Endothelial cell of umbilical vein (primary cell): ENCODE measurements around the gene ABCA1. TPM values are rescaled to one million over a fixed set of nuclear protein-coding genes. Genes with fewer than 3 reads are reported as not detected.

Source experiments
- BruUV-seq: library from RNA; stranded (reverse); fragments of 400-500 nt; replicated peaks from 2 replicates; lab custom pipeline; 2021; lab: Mats Ljungman, UMichigan
- CTCF ChIA-PET: fragments of 300-600, 350-600 bp; sonication (Branson Sonifier 250); formaldehyde crosslinking; loops from one replicate; lab custom pipeline; 2021; ENCODE audit warnings: antibody characterized with exemption, inconsistent platforms; lab: Charles Lee
- POLR2A ChIA-PET: fragments of 300-600, 350-600 bp; sonication (Branson Sonifier 250); formaldehyde crosslinking; loops from one replicate; lab custom pipeline; 2021; ENCODE audit warnings: antibody characterized with exemption, inconsistent platforms; lab: Charles Lee
- DNase-seq: peaks from one replicate; pipeline ENCODE4 v3.0.0-alpha.2; 2011; ENCODE audit warnings: low read depth, low spot score
- FAIRE-seq: peaks from 2 replicates; lab custom pipeline; 2011; peaks lifted over from hg19 to GRCh38; lab: Jason Lieb, UNC
- H2AFZ ChIP-seq: 2 replicates; pipeline ENCODE4 v1.6.0; 2012; ENCODE audit warnings: low read depth, low read length, control low read depth, inconsistent platforms
- H3K27ac ChIP-seq: 2 replicates; pipeline ENCODE4 v1.5.1; 2011; ENCODE audit warnings: low read depth, mild to moderate bottlenecking, control low read depth, low read length, moderate library complexity; ENCODE audit not compliant: insufficient read depth
- H3K27me3 ChIP-seq, 2 experiments: 2 replicates each; pipeline versions ENCODE4 v1.6.0 to v1.6.1; 2011; ENCODE audit warnings: low read length in 2 of 2, mixed read lengths in 1 of 2; ENCODE audit not compliant: control insufficient read depth in 2 of 2, insufficient read depth in 2 of 2
- H3K36me3 ChIP-seq, 2 experiments: 2 replicates in 1 of 2; 3 replicates in 1 of 2; pipeline ENCODE4 v1.5.1; 2011; ENCODE audit warnings: low read length in 2 of 2, mild to moderate bottlenecking in 1 of 2, moderate library complexity in 1 of 2; ENCODE audit not compliant: control insufficient read depth in 2 of 2, insufficient read depth in 2 of 2; ENCODE audit errors: extremely low read depth in 1 of 2
- H3K4me1 ChIP-seq: 3 replicates; pipeline ENCODE4 v1.5.1; 2011; ENCODE audit warnings: mild to moderate bottlenecking, low read length; ENCODE audit not compliant: control insufficient read depth, insufficient read depth; ENCODE audit errors: extremely low read depth
- H3K4me2 ChIP-seq: 2 replicates; pipeline ENCODE4 v1.6.1; 2011; ENCODE audit warnings: low read length, control low read depth, mixed read lengths; ENCODE audit not compliant: insufficient read depth
- H3K4me3 ChIP-seq, 3 experiments: fragments of 200-600 bp in 1 of 3; sonication (generic), shearing (Covaris generic) in 1 of 3; replicated peaks in 1 of 3; 2 replicates each; pipeline ENCODE4 v1.5.1; 2011 to 2016; ENCODE audit warnings: control low read depth in 3 of 3, low read length in 3 of 3, mild to moderate bottlenecking in 2 of 3, inconsistent platforms in 1 of 3, low read depth in 1 of 3, moderate library complexity in 1 of 3; ENCODE audit not compliant: insufficient read depth in 1 of 3
- H3K79me2 ChIP-seq: 2 replicates; pipeline ENCODE4 v1.6.0; 2012; ENCODE audit warnings: low read length, inconsistent platforms; ENCODE audit not compliant: control insufficient read depth, insufficient read depth
- H3K9ac ChIP-seq: replicated peaks from 2 replicates; pipeline ENCODE3; 2011; ENCODE audit warnings: low read length, control low read depth; ENCODE audit not compliant: insufficient read depth; ENCODE audit errors: extremely low read depth
- H3K9me1 ChIP-seq: replicated peaks from 3 replicates; pipeline ENCODE4 v1.6.0; 2011; ENCODE audit warnings: mild to moderate bottlenecking, low read length; ENCODE audit not compliant: control insufficient read depth, insufficient read depth; ENCODE audit errors: extremely low read depth
- H3K9me3 ChIP-seq: replicated peaks from 2 replicates; pipeline ENCODE4 v1.5.1; 2012; ENCODE audit warnings: low read length, inconsistent platforms; ENCODE audit not compliant: control insufficient read depth, insufficient read depth
- H4K20me1 ChIP-seq: replicated peaks from 2 replicates; pipeline ENCODE3; 2011; ENCODE audit warnings: mild to moderate bottlenecking, low read length; ENCODE audit not compliant: control insufficient read depth, insufficient read depth; ENCODE audit errors: extremely low read depth
- EZH2 ChIP-seq: IDR thresholded peaks from 2 replicates; pipeline ENCODE4 v1.6.1; 2012; ENCODE audit warnings: borderline replicate concordance, low read depth, mild to moderate bottlenecking, moderate library complexity, low read length, inconsistent platforms; ENCODE audit not compliant: severe bottlenecking
- GATA2 ChIP-seq: IDR thresholded peaks from 2 replicates; pipeline ENCODE4 v1.7.0; 2011; ENCODE audit warnings: low read depth, mild to moderate bottlenecking, moderate library complexity, mixed read lengths, low read length; ENCODE audit not compliant: insufficient read length, insufficient read depth
- MAX ChIP-seq: IDR thresholded peaks from 2 replicates; pipeline ENCODE4 v1.6.1; 2011; ENCODE audit not compliant: insufficient read depth, insufficient read length
- MYC ChIP-seq: IDR thresholded peaks from one replicate; pipeline ENCODE4 v1.6.1; 2011; ENCODE audit warnings: mild to moderate bottlenecking, low read depth, low read length
- dilution Hi-C: fragments of 300-500 bp; cut with MboI; formaldehyde crosslinking; loops from one replicate; pipeline ENCODE4 v1.15.0; 2019; ENCODE audit warnings: low sequenced_read_pairs; ENCODE audit not compliant: extremely low pct_ligation_motif_present
- intact Hi-C: fragments of 100-400 bp; cut with micrococcal nuclease; formaldehyde crosslinking; loops from one replicate; pipeline ENCODE4 v1.10.0; 2022
- polyA plus RNA-seq, 4 experiments: library from polyadenylated mRNA; depleted of rRNA in 3 of 4; stranded (reverse) in 3 of 4; unstranded in 1 of 4; fragments of >200 nt; gene quantifications; 2 replicates each; pipeline versions ENCODE4 v1.2.1 to v1.2.3, GENCODE V29; 2011 to 2012; ENCODE audit warnings: missing spikeins in 1 of 4
- total RNA-seq: library from RNA; stranded (reverse); gene quantifications from 2 replicates; pipeline ENCODE4 v1.2.3, GENCODE V29; 2021

ABCA1 gene
- total and polyA plus RNA-seq, 2 donors (not counting 3 experiments of a cell fraction or from before 2014, with no cell fraction given), result 2.4 to 9.8 TPM

DNA sequence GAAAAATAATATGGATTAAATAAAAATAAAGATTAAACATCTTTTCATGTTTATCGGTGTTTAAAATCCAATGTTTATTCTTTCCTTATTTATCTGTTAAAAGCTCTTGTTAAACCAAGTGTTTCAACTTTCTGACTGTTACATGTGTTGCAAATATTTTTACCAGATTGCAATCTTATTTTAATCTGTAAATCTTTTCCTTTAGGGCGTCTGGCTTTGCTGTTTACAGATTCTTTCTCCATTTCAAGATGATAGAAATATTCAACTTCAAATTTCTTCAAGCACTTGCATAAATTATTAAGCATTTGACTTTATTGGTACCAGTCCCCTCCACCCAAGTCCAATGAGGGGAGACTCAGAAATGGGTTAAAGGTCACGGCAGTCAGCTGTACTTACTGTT, 16.9 kb upstream of the ABCA1 start:
- ChIA-PET CTCF (interaction anchor here (1.1 kb wide), 1 partner anchor 82 kb away, joined by 3 read pairs; no protein-coding TSS in a partner anchor), POLR2A (no interaction called here)
- DNase-seq (no peak), FAIRE-seq (no peak)
- Histone ChIP-seq H3K9me1 (no peaks in the 10 kb centered on the region), H3K9me3 (no peaks in the 10 kb centered on the region), H3K4me2 (no peak overlapping the region), H3K36me3 (no peaks in the 10 kb centered on the region), H4K20me1 (no peaks in the 10 kb centered on the region), H3K4me1 (no peaks in the 10 kb centered on the region), H3K4me3 (no peak overlapping the region), H3K9ac (no peak overlapping the region), H3K27ac (no peak overlapping the region), H3K79me2 (no peaks in the 10 kb centered on the region), H2AFZ (no peak overlapping the region), H3K27me3 (no peaks in the 10 kb centered on the region)
- no TSS peak for BruUV-seq
- intact Hi-C loops, result no loop called here
- TF ChIP-seq MAX (no peak), EZH2 (no peak)
- dilution Hi-C loops, result no loop called here

DNA sequence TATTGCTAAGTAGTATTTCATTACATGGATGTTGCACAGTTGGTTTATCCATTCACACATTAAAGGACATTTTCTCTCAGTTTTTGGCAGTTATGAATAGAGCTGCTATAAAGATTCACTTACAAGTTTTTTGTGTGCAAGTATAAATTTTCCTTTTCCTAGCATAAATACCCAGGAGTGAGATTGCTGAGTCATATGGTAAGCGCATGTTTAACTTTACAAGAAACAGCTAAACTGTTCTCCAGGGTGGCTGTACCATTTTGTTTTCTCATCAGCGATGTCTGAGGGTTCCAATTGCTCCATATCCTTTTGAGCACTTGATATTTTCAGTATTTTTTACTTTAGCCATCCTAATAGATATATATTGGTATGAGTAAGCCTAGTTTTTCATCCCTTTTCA, 16.4 kb upstream of the ABCA1 start:
- DNase-seq (no peak), FAIRE-seq (no peak)
- H3K9ac ChIP-seq, result no peak overlapping the region
- intact Hi-C loops (no loop called here), dilution Hi-C loops (no loop called here)
- TF ChIP-seq MYC (no peak), GATA2 (no peak)
- H3K9me1 ChIP-seq, result no peaks in the 10 kb centered on the region
- H3K4me1 ChIP-seq, result no peaks in the 10 kb centered on the region
- H3K4me3 ChIP-seq, result no peak overlapping the region
- BruUV-seq, result no TSS peak
- H3K27me3 ChIP-seq, result no peaks in the 10 kb centered on the region
- H3K4me2 ChIP-seq, result no peak overlapping the region
- no peak overlapping the region for H2AFZ ChIP-seq
- no peaks in the 10 kb centered on the region for H3K36me3 ChIP-seq
- CTCF ChIA-PET, result no interaction called here
- no peaks in the 10 kb centered on the region for H3K79me2 ChIP-seq
- H4K20me1 ChIP-seq, result no peaks in the 10 kb centered on the region
- no peaks in the 10 kb centered on the region for H3K9me3 ChIP-seq
- POLR2A ChIA-PET, result no interaction called here
- H3K27ac ChIP-seq, result no peak overlapping the region
